H1 (cell line): ENCODE results near the gene C10orf120. TPM values are rescaled to one million over a fixed set of nuclear protein-coding genes. Genes with fewer than 3 reads are reported as not detected.

ENCODE experiments used
- CTCF ChIA-PET: fragments of 300-600 bp; sonication (Branson Sonifier 250); formaldehyde crosslinking; loops from one replicate; lab custom pipeline; 2021; ENCODE audit not compliant: partially characterized antibody; lab: Charles Lee
- POLR2A ChIA-PET: fragments of 300-600 bp; sonication (Branson Sonifier 250); formaldehyde crosslinking; loops from one replicate; lab custom pipeline; 2021; ENCODE audit warnings: inconsistent platforms; ENCODE audit not compliant: partially characterized antibody; lab: Charles Lee
- DNase-seq, 2 experiments: peaks; one replicate each; pipeline versions ENCODE4 v3.0.0 to v3.0.0-alpha.2; 2010 to 2022; ENCODE audit warnings: low spot score in 2 of 2, low read depth in 1 of 2, mixed read lengths in 1 of 2
- FAIRE-seq: peaks from 2 replicates; lab custom pipeline; 2011; peaks lifted over from hg19 to GRCh38; lab: Jason Lieb, UNC
- H2AFZ ChIP-seq: 2 replicates; pipeline ENCODE4 v1.8.1; 2012; ENCODE audit warnings: low read length, inconsistent platforms
- H2AK5ac ChIP-seq: 2 replicates; pipeline ENCODE4 v1.6.1; 2013; ENCODE audit warnings: low read depth, low read length
- H2BK120ac ChIP-seq: replicated peaks from 2 replicates; pipeline ENCODE3; 2013; ENCODE audit warnings: low read depth, low read length, inconsistent platforms
- H2BK12ac ChIP-seq: 2 replicates; pipeline ENCODE4 v1.6.1; 2013; ENCODE audit warnings: low read depth, low read length
- H2BK15ac ChIP-seq: 2 replicates; pipeline ENCODE4 v1.6.1; 2013; ENCODE audit warnings: low read length
- H2BK20ac ChIP-seq: 2 replicates; pipeline ENCODE4 v1.6.1; 2013; ENCODE audit warnings: low read length
- H2BK5ac ChIP-seq: 2 replicates; pipeline ENCODE4 v1.6.1; 2013; ENCODE audit warnings: low read depth, low read length
- H3K14ac ChIP-seq: 2 replicates; pipeline ENCODE4 v1.6.1; 2013; ENCODE audit warnings: inconsistent platforms; ENCODE audit not compliant: insufficient read length
- H3K18ac ChIP-seq: 2 replicates; pipeline ENCODE4 v1.6.1; 2013; ENCODE audit warnings: low read length; ENCODE audit errors: extremely low read depth
- H3K23ac ChIP-seq: 2 replicates; pipeline ENCODE4 v1.6.1; 2013; ENCODE audit warnings: inconsistent platforms; ENCODE audit not compliant: insufficient read length
- H3K23me2 ChIP-seq: 2 replicates; pipeline ENCODE4 v1.6.1; 2013; ENCODE audit warnings: low read depth, low read length
- H3K27ac ChIP-seq: 2 replicates; pipeline ENCODE4 v1.6.1; 2011; ENCODE audit warnings: low read depth, low read length, inconsistent platforms
- H3K27me3 ChIP-seq, 4 experiments: replicated peaks in 1 of 4; 1 replicate in 1 of 4; 2 replicates in 3 of 4; pipeline versions ENCODE4 v1.6.1 to v1.8.1; 2011 to 2013; ENCODE audit warnings: low read length in 3 of 4, mild to moderate bottlenecking in 3 of 4, inconsistent platforms in 2 of 4, mixed read lengths in 2 of 4, moderate library complexity in 1 of 4; ENCODE audit not compliant: control insufficient read depth in 3 of 4, insufficient read depth in 3 of 4; ENCODE audit errors: extremely low read depth in 1 of 4
- H3K36me3 ChIP-seq, 4 experiments: 2 replicates each; pipeline versions ENCODE4 v1.6.1 to v1.8.1; 2011 to 2013; ENCODE audit warnings: mild to moderate bottlenecking in 4 of 4, low read length in 3 of 4, moderate library complexity in 2 of 4, control low read depth in 1 of 4, inconsistent platforms in 1 of 4; ENCODE audit not compliant: insufficient read depth in 4 of 4, control insufficient read depth in 2 of 4
- H3K4ac ChIP-seq: replicated peaks from 2 replicates; pipeline ENCODE3; 2013; ENCODE audit warnings: low read length, low read depth, mixed read lengths, inconsistent platforms; ENCODE audit not compliant: insufficient read length
- H3K4me1 ChIP-seq, 4 experiments: replicated peaks in 1 of 4; 1 replicate in 1 of 4; 2 replicates in 3 of 4; pipeline versions ENCODE4 v1.6.1 to v1.8.1; 2011 to 2013; ENCODE audit warnings: low read length in 3 of 4, inconsistent platforms in 2 of 4, mixed read lengths in 1 of 4; ENCODE audit not compliant: insufficient read depth in 4 of 4, control insufficient read depth in 3 of 4
- H3K4me2 ChIP-seq, 2 experiments: 2 replicates each; pipeline versions ENCODE4 v1.6.1 to v1.8.1; 2011 to 2013; ENCODE audit warnings: low read depth in 2 of 2, low read length in 2 of 2, control low read depth in 1 of 2, inconsistent platforms in 1 of 2, mild to moderate bottlenecking in 1 of 2; ENCODE audit not compliant: insufficient read depth in 1 of 2
- H3K4me3 ChIP-seq, 4 experiments: fragments of 200-600, 300-600 bp in 1 of 4; sonication (generic), shearing (Covaris generic), sonication (Bioruptor Twin) in 1 of 4; 2 replicates each; pipeline versions ENCODE4 v1.5.1 to v1.8.1; 2011 to 2016; ENCODE audit warnings: low read length in 4 of 4, low read depth in 3 of 4, control low read depth in 2 of 4, inconsistent platforms in 2 of 4, mild to moderate bottlenecking in 2 of 4, mixed read lengths in 1 of 4, moderate library complexity in 1 of 4; ENCODE audit not compliant: insufficient read depth in 2 of 4; ENCODE audit errors: extremely low read depth in 1 of 4
- H3K56ac ChIP-seq: replicated peaks from 2 replicates; pipeline ENCODE3; 2013; ENCODE audit warnings: low read depth, mild to moderate bottlenecking, mixed read lengths, low read length, inconsistent platforms; ENCODE audit not compliant: insufficient read length
- H3K79me1 ChIP-seq: 2 replicates; pipeline ENCODE4 v1.6.1; 2013; ENCODE audit warnings: low read depth, low read length, control low read depth
- H3K79me2 ChIP-seq, 2 experiments: 2 replicates each; pipeline versions ENCODE4 v1.6.1 to v1.8.1; 2012 to 2013; ENCODE audit warnings: low read length in 2 of 2, mild to moderate bottlenecking in 2 of 2, inconsistent platforms in 1 of 2; ENCODE audit not compliant: insufficient read depth in 2 of 2, control insufficient read depth in 1 of 2
- H3K9ac ChIP-seq, 4 experiments: replicated peaks in 1 of 4; 1 replicate in 1 of 4; 2 replicates in 3 of 4; pipeline versions ENCODE4 v1.6.1 to v1.8.1; 2011 to 2013; ENCODE audit warnings: low read depth in 3 of 4, low read length in 3 of 4, control low read depth in 2 of 4, mild to moderate bottlenecking in 2 of 4, moderate library complexity in 2 of 4, inconsistent platforms in 1 of 4; ENCODE audit errors: extremely low read depth in 1 of 4
- H3K9me3 ChIP-seq, 2 experiments: 2 replicates each; pipeline versions ENCODE4 v1.6.1 to v1.8.1; 2012 to 2013; ENCODE audit warnings: mild to moderate bottlenecking in 2 of 2, moderate library complexity in 2 of 2, control low read depth in 1 of 2, inconsistent platforms in 1 of 2, low read depth in 1 of 2, low read length in 1 of 2, mixed read lengths in 1 of 2; ENCODE audit not compliant: insufficient read depth in 2 of 2
- H4K20me1 ChIP-seq, 2 experiments: replicated peaks in 1 of 2; 2 replicates each; pipeline versions ENCODE3 to v1.8.1; 2011 to 2013; ENCODE audit warnings: inconsistent platforms in 2 of 2, low read length in 2 of 2, mild to moderate bottlenecking in 1 of 2; ENCODE audit not compliant: insufficient read depth in 2 of 2, control insufficient read depth in 1 of 2
- H4K5ac ChIP-seq: 2 replicates; pipeline ENCODE4 v1.6.1; 2013; ENCODE audit warnings: low read length, low read depth, mixed read lengths, inconsistent platforms; ENCODE audit not compliant: insufficient read length
- H4K8ac ChIP-seq: 2 replicates; pipeline ENCODE4 v1.8.0; 2013; ENCODE audit warnings: mild to moderate bottlenecking, moderate library complexity, low read length, inconsistent platforms; ENCODE audit not compliant: insufficient read depth; ENCODE audit errors: extremely low read depth
- H4K91ac ChIP-seq: replicated peaks from 2 replicates; pipeline ENCODE3; 2013; ENCODE audit warnings: low read length, mixed read lengths, inconsistent platforms; ENCODE audit not compliant: insufficient read length
- ASH2L ChIP-seq: fragments of 200-600, 300-600 bp; sonication (generic); IDR thresholded peaks from one replicate; pipeline ENCODE4 v1.7.1; 2017; ENCODE audit warnings: low read length
- CBX5 ChIP-seq: fragments of 300-800, 300-1000 bp; sonication (generic); IDR thresholded peaks from 2 replicates; pipeline ENCODE4 v1.7.1; 2016; ENCODE audit warnings: antibody characterized with exemption, low read length, low read depth
- EGR1 ChIP-seq: IDR thresholded peaks from 2 replicates; pipeline ENCODE4 v1.6.1; 2011; ENCODE audit warnings: low read depth, low read length, borderline replicate concordance
- EZH2 ChIP-seq: fragments of 200-600 bp; sonication (generic); IDR thresholded peaks from 2 replicates; pipeline ENCODE4 v1.7.1; 2012; ENCODE audit warnings: low read depth, mild to moderate bottlenecking, moderate library complexity, low read length, inconsistent platforms; ENCODE audit not compliant: severe bottlenecking
- GABPA ChIP-seq: IDR thresholded peaks from 2 replicates; pipeline ENCODE4 v1.6.1; 2011; ENCODE audit warnings: mild to moderate bottlenecking, low read length, moderate library complexity, borderline replicate concordance; ENCODE audit not compliant: insufficient read depth
- HDAC2 ChIP-seq, 2 experiments: fragments of 300-600 bp in 1 of 2; sonication (generic) in 1 of 2; IDR thresholded peaks; 2 replicates each; pipeline ENCODE4 v1.6.1; 2011 to 2012; ENCODE audit warnings: low read depth in 2 of 2, low read length in 2 of 2, mild to moderate bottlenecking in 2 of 2, moderate library complexity in 2 of 2, borderline replicate concordance in 1 of 2, inconsistent platforms in 1 of 2
- JUN ChIP-seq: IDR thresholded peaks from 2 replicates; pipeline ENCODE4 v1.6.1; 2011; ENCODE audit warnings: low read depth, mild to moderate bottlenecking, improper control_type of control experiment, low read length
- KDM4A ChIP-seq: IDR thresholded peaks from one replicate; pipeline ENCODE4 v1.7.1; 2012; ENCODE audit warnings: low read depth, mild to moderate bottlenecking, moderate library complexity, low read length, inconsistent platforms; ENCODE audit not compliant: severe bottlenecking
- POU5F1 ChIP-seq: IDR thresholded peaks from 2 replicates; pipeline ENCODE4 v1.6.1; 2011; ENCODE audit warnings: low read depth, mild to moderate bottlenecking, low read length, moderate library complexity
- RBBP5 ChIP-seq: IDR thresholded peaks from 2 replicates; pipeline ENCODE4 v1.7.1; 2012; ENCODE audit warnings: low read depth, mild to moderate bottlenecking, inconsistent platforms, low read length, moderate library complexity, borderline replicate concordance
- SAP30 ChIP-seq: fragments of 300-600 bp; sonication (generic); IDR thresholded peaks from 2 replicates; pipeline ENCODE4 v1.7.1; 2012; ENCODE audit warnings: low read length, moderate library complexity, mild to moderate bottlenecking, inconsistent platforms; ENCODE audit not compliant: insufficient read depth, insufficient replicate concordance
- SP1 ChIP-seq: IDR thresholded peaks from 2 replicates; pipeline ENCODE4 v1.6.1; 2011; ENCODE audit warnings: low read depth, low read length
- SUZ12 ChIP-seq: fragments of 200-600 bp; sonication (generic); IDR thresholded peaks from 2 replicates; pipeline ENCODE4 v1.6.1; 2012; ENCODE audit warnings: mild to moderate bottlenecking, inconsistent platforms, low read length, moderate library complexity, mixed read lengths
- TCF12 ChIP-seq: IDR thresholded peaks from 2 replicates; pipeline ENCODE4 v1.6.1; 2011; ENCODE audit warnings: low read depth, mild to moderate bottlenecking, low read length
- WGBS, 2 experiments: shearing (Covaris generic) in 1 of 2; methylation state at CpG; one replicate each; pipeline versions ENCODE4 v1.1.6 to v1.1.7; 2013 to 2015; ENCODE audit warnings: low lambda C conversion rate in 2 of 2, mixed read lengths in 2 of 2, inconsistent platforms in 1 of 2, low coverage in 1 of 2, missing lambda C conversion rate in 1 of 2; ENCODE audit not compliant: insufficient replicate concordance in 2 of 2, insufficient coverage in 1 of 2, insufficient read length in 1 of 2; ENCODE audit errors: extremely low coverage in 1 of 2, missing lambda C conversion rate in 1 of 2; 5-methylcytosine and 5-hydroxymethylcytosine counted together
- polyA plus RNA-seq, 7 experiments: library from polyadenylated mRNA; depleted of rRNA in 3 of 7; stranded (reverse) in 5 of 7; unstranded in 2 of 7; fragments of >200 nt in 5 of 7; fragments of 200-250 nt in 2 of 7; gene quantifications; 1 replicate in 5 of 7; 2 replicates in 1 of 7; 4 replicates in 1 of 7; pipeline versions ENCODE4 v1.2.1 to v1.2.3, GENCODE V29; 2011 to 2013; ENCODE audit warnings: missing spikeins in 2 of 7, mixed read lengths in 2 of 7
- total RNA-seq: library from RNA; stranded (reverse); fragmentation: NEBNext Ultra II Directional; extraction: Animal tissue kit (Norgen Biotek cat#: 25700); gene quantifications from 2 replicates; pipeline ENCODE4 v1.2.1, GENCODE V29; 2021

C10orf120 gene
- total and polyA plus RNA-seq, 2 of the 8 experiments (the other 6 are each of a cell fraction or from before 2014, with no cell fraction given) = not detected

DNA sequence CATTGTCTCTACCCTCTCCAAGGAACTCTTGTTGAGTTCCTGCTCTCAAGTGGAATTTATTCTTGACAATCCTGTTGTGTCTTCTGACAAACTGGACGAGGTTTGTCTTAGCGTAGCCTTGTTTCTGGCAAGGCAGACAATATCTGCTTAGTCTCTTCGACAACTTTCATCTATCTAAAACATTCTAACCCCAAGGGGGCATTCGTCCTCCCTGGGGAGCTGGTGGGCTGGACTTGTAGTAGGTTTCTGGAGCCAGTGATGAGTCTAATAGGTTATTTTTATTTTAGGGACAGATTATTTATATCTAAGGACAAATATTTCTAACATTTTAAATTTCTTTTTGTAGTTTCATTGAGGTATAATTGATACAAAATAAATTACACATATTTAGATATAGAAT is 7.3 kb upstream of the C10orf120 start:
- 96% methylated on average over 4 of the region's 4 CpGs; no CpG with 5 or more reads in 1 of the 2 experiments for WGBS, 2 experiments
- no peak overlapping the region for H3K14ac ChIP-seq
- H3K56ac ChIP-seq = no peak overlapping the region
- no peak overlapping the region for H3K9ac ChIP-seq
- H4K5ac ChIP-seq = no peak overlapping the region
- H2BK15ac ChIP-seq = no peak overlapping the region
- FAIRE-seq (no peak), DNase-seq (no peak)
- H3K36me3 ChIP-seq = no peaks in the 10 kb centered on the region; a peak in 1 of 8 replicates
- no peak for TF ChIP-seq JUN
- no peak for TF ChIP-seq ASH2L
- TF ChIP-seq KDM4A = no peak
- TF ChIP-seq POU5F1 = no peak
- TF ChIP-seq EZH2 = no peak
- TF ChIP-seq CBX5 = no peak
- no peak for TF ChIP-seq RBBP5
- TF ChIP-seq SAP30 = no peak
- no peak for TF ChIP-seq HDAC2 (IDR thresholded peaks at IDR 0.05; ENCODE audit: borderline replicate concordance in 1 of 2, low read depth in 2 of 2, low read length in 2 of 2)
- no peak for TF ChIP-seq SP1
- TF ChIP-seq TCF12 = no peak
- TF ChIP-seq EGR1 = no peak
- TF ChIP-seq SUZ12 = no peak
- no peak for TF ChIP-seq GABPA
- no peaks in the 10 kb centered on the region for H3K79me1 ChIP-seq
- H3K27me3 ChIP-seq = no peaks in the 10 kb centered on the region
- H3K23ac ChIP-seq = no peak overlapping the region
- no peaks in the 10 kb centered on the region for H3K9me3 ChIP-seq
- no peaks in the 10 kb centered on the region for H4K20me1 ChIP-seq
- no peaks in the 10 kb centered on the region for H3K79me2 ChIP-seq
- H3K18ac ChIP-seq = no peak overlapping the region
- H2BK20ac ChIP-seq = no peak overlapping the region
- H3K4ac ChIP-seq = no peak overlapping the region
- CTCF ChIA-PET = interaction anchor here (1.3 to 4.9 kb wide), 3 partner anchors 11 to 141 kb away, joined by 4 to 56 read pairs (median 20); no protein-coding TSS in a partner anchor
- no peak overlapping the region for H3K27ac ChIP-seq
- POLR2A ChIA-PET = no interaction called here
- no peaks in the 10 kb centered on the region; a peak in 1 of 7 replicates for H3K4me1 ChIP-seq
- no peak overlapping the region for H2BK120ac ChIP-seq
- no peak overlapping the region for H2BK5ac ChIP-seq
- no peak overlapping the region for H3K4me2 ChIP-seq
- no peak overlapping the region for H4K8ac ChIP-seq
- peaks cover 3% of the 10 kb centered on the region; the same call in 1 of the 2 replicates for H3K23me2 ChIP-seq
- H4K91ac ChIP-seq = no peak overlapping the region
- no peak overlapping the region for H2BK12ac ChIP-seq
- H2AFZ ChIP-seq = no peak overlapping the region
- no peak overlapping the region for H3K4me3 ChIP-seq
- no peak overlapping the region for H2AK5ac ChIP-seq
